Measurements from ENCODE around the gene EDRF1.
A peak's percentile ranks its signal among the peaks of the same experiment; 100 is the strongest.

Gene EDRF1

GRCh38 chr10:125756853-125757487, 37.5 kb downstream of the EDRF1 start:
- no peak overlapping the region for H3K4me3 ChIP-seq

GRCh38 chr10:125757742-125758141, 38.2 kb downstream of the EDRF1 start:
- no peak overlapping the region for H3K27ac ChIP-seq
- H3K4me3 ChIP-seq = no peak overlapping the region

More at GRCh38 chr10:125756853-125757487, 37.5 kb downstream of the EDRF1 start:
- H3K27ac ChIP-seq = no peak overlapping the region

DNA sequence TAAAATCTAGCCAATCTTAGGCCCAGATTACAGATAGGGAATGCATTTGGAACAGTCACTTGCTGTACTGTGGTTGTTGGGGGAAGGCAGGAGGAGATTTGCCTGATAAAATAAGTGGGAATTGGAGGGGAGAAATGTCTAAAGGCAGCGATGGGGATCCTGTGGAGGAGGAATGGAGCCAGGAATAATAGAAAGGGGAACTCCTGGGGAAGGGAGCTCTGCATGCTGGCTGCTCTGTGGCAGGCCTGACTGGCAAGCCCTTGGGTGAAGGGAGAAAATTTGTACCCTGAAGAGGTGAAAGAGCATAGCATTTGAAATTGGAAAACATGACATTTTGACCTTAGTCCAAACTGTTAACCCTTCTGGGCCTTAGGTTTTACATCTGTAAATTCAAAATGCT, 42.5 kb downstream of the EDRF1 start:
- H3K4me3 ChIP-seq = no peak overlapping the region
- H3K27ac ChIP-seq = no peak overlapping the region

DNA sequence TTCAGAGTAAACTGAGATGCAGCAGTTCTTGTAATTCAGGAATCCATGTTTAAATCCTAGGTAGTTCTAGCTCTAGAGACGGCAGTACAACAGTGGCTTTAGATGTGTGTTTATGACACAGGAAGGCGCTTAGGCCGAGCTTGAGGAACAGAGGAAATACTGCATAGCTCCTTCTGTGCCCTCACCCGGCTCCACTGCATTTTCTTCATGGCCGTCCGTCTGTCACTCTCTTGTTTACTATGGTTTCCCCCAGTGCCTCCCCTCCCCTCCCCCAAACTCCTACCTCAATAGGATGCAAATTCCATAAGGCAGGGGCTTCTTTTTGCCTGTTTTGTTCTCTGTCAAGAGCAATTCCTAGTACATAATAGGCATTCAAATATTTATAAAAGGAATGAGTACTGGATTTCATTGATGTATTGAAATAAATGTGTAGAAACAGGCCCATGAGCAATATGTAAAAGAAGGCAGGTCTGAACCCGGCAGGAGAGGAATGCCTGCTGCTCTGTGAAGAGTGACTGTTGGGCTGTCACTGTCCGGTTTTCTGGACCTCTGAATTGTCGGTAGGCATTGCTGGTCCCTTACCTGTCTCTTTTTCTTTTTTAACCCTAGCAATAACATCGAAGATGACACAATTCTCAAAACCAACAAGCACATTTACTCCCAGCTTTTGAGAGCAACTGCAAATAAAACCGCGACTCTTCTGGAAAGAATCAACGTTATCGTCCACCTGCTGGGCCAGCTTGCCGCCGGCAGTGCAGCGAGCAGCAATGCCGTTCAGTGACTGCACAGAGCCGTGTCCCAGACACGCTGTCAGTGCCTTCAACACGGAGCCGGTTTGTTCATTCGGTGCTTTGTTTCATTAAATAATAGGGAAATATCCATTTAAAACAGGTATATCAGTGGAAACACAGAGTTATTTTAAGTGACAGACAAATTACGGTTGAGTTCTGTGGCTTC, 43.5 kb downstream of the EDRF1 start:
- Histone ChIP-seq H3K4me3 (no peak overlapping the region), H3K27ac (no peak overlapping the region)

DNA sequence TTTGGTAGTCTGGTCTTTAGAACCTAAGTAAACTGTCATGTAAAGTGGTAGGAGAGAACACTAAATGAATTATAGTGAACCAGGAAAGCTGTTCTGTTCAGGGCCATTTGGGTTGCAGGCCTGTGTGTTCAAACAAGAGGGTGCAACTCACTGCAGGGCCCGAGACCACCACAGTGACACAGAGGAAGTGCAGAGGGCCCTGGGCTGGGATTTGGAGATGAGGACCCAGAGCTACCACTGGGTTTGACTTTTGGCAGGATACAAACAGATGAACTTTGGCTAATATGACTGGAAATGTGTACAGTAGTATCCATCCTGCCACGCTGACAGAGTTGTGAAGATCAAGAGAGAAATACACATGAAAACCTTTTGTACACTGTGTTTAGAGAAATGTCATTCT, 46.3 kb downstream of the EDRF1 start:
- Histone ChIP-seq H3K27ac (no peak overlapping the region), H3K4me3 (no peak overlapping the region)

GRCh38 chr10:125766511-125766910, 47.0 kb downstream of the EDRF1 start:
- Histone ChIP-seq H3K27ac (no peak overlapping the region), H3K4me3 (no peak overlapping the region)

GRCh38 chr10:125768219-125768855, 48.8 kb downstream of the EDRF1 start:
- peak overlapping the region in 3 of 21 experiments; percentile 18 to 50 (median 34) for H3K27ac ChIP-seq
- H3K4me3 ChIP-seq = no peak overlapping the region

GRCh38 chr10:125769175-125769574, 49.7 kb downstream of the EDRF1 start:
- Histone ChIP-seq H3K4me3 (no peak overlapping the region), H3K27ac (no peak overlapping the region)

DNA sequence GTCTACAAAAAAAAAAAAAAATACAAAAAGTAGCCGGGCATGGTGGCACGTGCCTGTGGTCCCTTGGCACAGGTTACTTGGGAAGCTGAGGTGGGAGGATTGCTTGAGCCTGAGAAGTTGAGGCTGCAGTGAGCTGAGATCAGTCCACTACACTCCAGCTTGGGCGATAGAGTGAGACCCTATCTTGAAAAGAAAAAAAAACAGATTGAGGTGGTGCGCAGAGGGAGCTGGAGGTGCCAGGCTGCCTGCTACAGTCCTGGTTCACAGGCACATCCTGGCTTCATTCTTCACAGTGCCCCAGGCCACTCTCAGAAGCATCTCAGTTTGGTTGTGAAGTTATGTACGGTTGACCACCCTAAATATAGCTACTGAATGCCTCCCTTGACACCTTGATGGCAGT, 51.3 kb downstream of the EDRF1 start:
- Histone ChIP-seq H3K27ac (no peak overlapping the region), H3K4me3 (no peak overlapping the region)

DNA sequence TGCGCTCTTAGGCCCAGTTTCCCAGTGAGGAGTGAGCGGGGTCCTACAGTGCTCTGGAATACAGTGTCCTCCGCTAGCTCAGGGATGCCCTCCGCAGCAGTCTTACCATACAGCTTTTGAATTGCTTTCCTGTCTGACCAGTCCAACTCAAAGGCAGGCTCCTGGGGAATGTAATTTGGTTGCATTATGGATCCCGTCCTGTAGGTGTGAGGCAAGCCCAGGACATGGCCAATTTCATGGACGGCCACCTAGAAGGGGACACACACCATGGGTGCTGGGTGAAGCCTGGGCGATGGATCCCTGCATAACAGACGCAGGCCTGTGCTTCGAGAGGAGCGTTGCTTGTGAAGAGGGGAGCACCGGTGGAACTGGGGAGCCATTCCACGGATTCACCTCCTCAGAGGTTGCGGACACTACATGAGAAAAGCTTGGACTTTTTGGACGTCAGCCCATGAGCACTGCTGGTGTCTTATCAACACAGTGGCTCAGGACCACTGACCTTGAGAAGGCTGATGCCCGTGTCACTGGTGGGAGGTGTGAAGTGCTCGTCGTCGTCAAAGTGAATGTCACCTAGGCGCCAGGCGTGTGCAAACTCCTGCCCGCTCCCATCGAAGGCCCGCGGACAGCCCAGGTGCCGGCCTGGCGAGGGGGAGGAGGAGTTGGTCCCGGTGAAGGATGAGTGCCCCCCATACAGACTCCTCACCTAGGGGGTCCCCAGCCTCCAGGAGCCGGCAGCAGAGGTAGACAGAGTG, 52.8 kb downstream of the EDRF1 start:
- Histone ChIP-seq H3K4me3 (no peak overlapping the region), H3K27ac (no peak overlapping the region)

- H3K27ac ChIP-seq = no peak overlapping the region
- H3K4me3 ChIP-seq = no peak overlapping the region
Measured at GRCh38 chr10:125772864-125773180, 53.3 kb downstream of the EDRF1 start.

DNA sequence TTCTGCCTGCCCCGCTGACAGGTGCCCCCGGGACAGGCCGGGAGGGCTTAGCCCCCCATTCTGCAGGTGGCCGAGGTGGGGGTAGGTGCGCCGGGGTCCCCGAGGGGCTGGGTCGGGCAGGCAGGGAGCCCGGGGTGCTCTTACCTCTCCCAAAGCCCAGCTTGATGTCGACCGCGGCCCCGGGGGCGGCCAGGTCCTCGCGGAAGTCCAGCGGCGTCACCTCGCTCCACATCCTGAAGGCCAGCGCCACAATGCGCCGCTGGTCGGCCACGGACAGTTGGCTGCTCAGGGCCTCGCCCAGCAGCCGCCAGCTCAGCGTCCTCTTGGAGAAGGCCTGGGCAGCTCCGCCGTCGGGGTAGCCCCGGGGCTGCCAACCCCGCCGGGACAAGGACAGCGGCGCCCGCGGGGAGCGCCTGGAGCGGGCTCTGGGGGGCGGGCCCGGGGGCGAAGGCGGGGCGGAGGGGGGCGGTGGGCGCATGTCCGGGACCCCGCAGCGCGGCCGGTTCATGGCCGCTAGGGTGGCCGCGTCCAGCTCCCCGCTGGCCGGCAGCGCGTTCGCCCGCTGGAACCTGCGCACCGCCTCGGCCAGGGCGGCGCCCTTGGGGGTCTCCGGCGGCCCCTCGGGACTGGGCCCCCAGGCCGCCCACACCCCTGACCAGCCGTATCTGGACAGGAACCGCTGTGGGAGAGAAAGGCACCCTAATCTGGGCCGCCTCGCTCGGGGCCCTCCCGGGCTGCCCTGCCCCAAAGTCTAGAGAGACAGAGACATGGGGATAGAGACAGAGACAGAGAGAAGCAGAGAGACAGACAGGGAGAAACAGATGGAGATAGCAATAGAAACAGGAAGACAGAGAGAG, 54.4 kb downstream of the EDRF1 start:
- no peak overlapping the region for H3K27ac ChIP-seq
- H3K4me3 ChIP-seq = no peak overlapping the region

- Histone ChIP-seq H3K4me3 (no peak overlapping the region), H3K27ac (no peak overlapping the region)
Measured at GRCh38 chr10:125774581-125775191, 55.2 kb downstream of the EDRF1 start.

GRCh38 chr10:125775491-125776106, 56.1 kb downstream of the EDRF1 start, which contains the start of gene MMP21:
Gene MMP21 (minus strand): TSS chr10:125775821. CDS start chr10:125775821, 0 bp downstream.
- Histone ChIP-seq H3K4me3 (no peak within 1 kb of the TSS), H3K27ac (no peak within 1 kb of the TSS)

GRCh38 chr10:125777806-125778205, 58.3 kb downstream of the EDRF1 start:
- no peak overlapping the region for H3K4me3 ChIP-seq
- no peak overlapping the region for H3K27ac ChIP-seq

DNA sequence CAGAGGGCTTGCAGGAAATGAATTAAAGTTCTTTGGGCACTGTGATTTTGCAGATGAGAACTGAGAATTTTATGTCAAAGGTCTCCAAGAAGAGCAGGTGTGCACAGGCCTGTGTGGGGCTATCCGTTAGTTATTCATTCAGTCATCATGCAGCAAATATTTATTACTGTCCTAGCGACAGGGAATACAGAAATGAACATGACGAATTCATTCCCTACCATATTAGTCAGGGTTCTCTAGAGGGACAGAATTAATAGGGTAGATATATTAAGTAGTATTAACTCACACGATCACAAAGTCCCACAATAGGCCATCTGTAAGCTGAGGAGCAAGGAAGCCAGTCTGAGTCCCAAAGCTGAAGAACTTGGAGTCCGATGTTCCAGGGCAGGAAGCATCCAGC, 59.0 kb downstream of the EDRF1 start:
- Histone ChIP-seq H3K27ac (no peak overlapping the region), H3K4me3 (no peak overlapping the region)

DNA sequence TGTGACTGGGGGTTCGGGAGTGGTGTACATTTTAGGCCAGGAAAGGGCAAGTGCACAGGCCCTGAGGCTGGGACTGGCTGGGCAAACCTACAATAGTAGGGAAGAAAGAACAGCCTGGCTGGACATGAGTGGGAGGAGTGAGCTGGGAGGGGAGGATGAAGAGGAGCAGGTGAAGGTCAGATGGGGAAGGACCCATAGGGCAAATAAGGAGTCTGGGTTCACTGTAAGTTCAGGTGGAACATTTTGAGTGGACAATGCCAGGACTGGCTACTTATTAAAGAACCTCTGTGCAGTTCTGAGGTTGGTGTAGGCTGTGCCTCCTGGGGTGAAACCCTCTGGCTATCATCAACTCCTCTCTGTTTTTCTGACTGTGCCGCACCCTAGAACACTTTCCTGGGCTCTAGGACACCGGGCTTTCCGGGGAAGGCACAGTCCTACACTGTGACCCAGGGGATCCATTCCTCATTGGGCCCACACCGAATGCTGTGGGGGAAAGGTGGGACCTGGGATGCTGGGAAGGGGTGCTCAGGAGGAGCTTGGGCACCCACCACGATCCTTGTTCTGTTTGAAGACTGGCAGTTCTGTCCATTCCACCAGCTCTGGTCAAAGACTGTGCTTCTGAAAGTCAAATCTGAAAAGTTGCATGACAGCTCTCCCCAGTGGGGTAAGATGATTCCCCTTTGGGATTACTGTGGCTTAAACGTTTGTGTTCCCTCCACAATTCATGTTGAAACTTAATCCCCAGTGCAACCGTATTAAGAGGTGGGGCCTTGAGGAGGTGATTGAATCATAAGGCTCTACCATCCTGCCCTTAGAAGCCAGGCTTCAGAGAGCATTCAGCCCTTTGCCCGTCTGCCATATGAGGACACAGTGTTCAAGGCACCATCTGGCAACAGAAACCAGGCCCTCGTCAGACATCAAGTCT, 60.2 kb downstream of the EDRF1 start:
- H3K4me3 ChIP-seq = no peak overlapping the region
- H3K27ac ChIP-seq = no peak overlapping the region

Measured in skin epidermis (tissue), 12 donors.